MV-4-11 (cell line): ENCODE results near the gene MAL.
"Not testable (repeated sequence)": the region's sequence is repeated elsewhere in the genome, so short reads cannot be mapped to it uniquely, and the experiment has no call there.

Source experiments
- DNase-seq: peaks from one replicate; lab custom pipeline; 2025; lab: John Stamatoyannopoulos, UW

MAL gene

GRCh38 chr2:95034221-95034620 lies 8.7 kb downstream of the MAL start:
- DNase-seq: no peak

GRCh38 chr2:95034818-95035217 lies 9.3 kb downstream of the MAL start:
- no peak for DNase-seq

GRCh38 chr2:95036596-95037383 lies 11.3 kb downstream of the MAL start:
- DNase-seq: no peak

GRCh38 chr2:95037384-95037839 lies 11.9 kb downstream of the MAL start:
- no peak for DNase-seq

- DNase-seq: not testable (repeated sequence)
These were observed 12.5 kb downstream of the MAL start for GRCh38 chr2:95037841-95038585.

- no peak for DNase-seq
These were observed 13.3 kb downstream of the MAL start for GRCh38 chr2:95038635-95039298.

- no peak for DNase-seq
These were observed 13.9 kb downstream of the MAL start for GRCh38 chr2:95039363-95039762.

GRCh38 chr2:95039978-95040377 lies 14.5 kb downstream of the MAL start:
- no peak for DNase-seq

- DNase-seq: no peak
These were observed 14.9 kb downstream of the MAL start for GRCh38 chr2:95040426-95040825.

GRCh38 chr2:95041060-95041823 lies 15.7 kb downstream of the MAL start:
- no peak for DNase-seq

GRCh38 chr2:95041824-95042442 lies 16.4 kb downstream of the MAL start:
- no peak for DNase-seq

- DNase-seq: no peak
These were observed 17.2 kb downstream of the MAL start for GRCh38 chr2:95042472-95043271.

- DNase-seq: no peak
These were observed 18.0 kb downstream of the MAL start for GRCh38 chr2:95043300-95044093.

GRCh38 chr2:95044601-95045000 lies 19.1 kb downstream of the MAL start:
- no peak for DNase-seq

GRCh38 chr2:95046371-95047112 lies 21.0 kb downstream of the MAL start:
- DNase-seq: no peak

GRCh38 chr2:95047629-95048510 lies 22.4 kb downstream of the MAL start:
- DNase-seq: no peak

- no peak for DNase-seq
These were observed 23.5 kb downstream of the MAL start for GRCh38 chr2:95048825-95049682.
